DND-41 (cell line): ENCODE measurements around the gene PCNX1.

Experiments
- ATAC-seq: fragments of 200-7000 bp; cut with Tn5 transposase; 3 replicates; pipeline ENCODE4 v1.9.1; 2021; ENCODE audit warnings: low read depth; ENCODE audit not compliant: insufficient read depth
- DNase-seq: peaks from one replicate; pipeline ENCODE4 v3.0.0-alpha.2; 2020
- H2AFZ ChIP-seq: 2 replicates; pipeline ENCODE4 v1.6.0; 2012; ENCODE audit warnings: low read depth, low read length
- H3K27ac ChIP-seq: 2 replicates; pipeline ENCODE4 v1.5.1; 2012; ENCODE audit warnings: low read length, inconsistent platforms
- H3K27me3 ChIP-seq: fragments of 200-600 bp; sonication (generic); 2 replicates; pipeline ENCODE4 v1.6.0; 2012; ENCODE audit warnings: low read length, mild to moderate bottlenecking, inconsistent platforms; ENCODE audit not compliant: insufficient read depth, poor library complexity
- H3K36me3 ChIP-seq: 2 replicates; pipeline ENCODE4 v1.5.1; 2012; ENCODE audit warnings: low read length, inconsistent platforms; ENCODE audit not compliant: insufficient read depth
- H3K4me1 ChIP-seq: 2 replicates; pipeline ENCODE4 v1.5.1; 2012; ENCODE audit warnings: mild to moderate bottlenecking, low read length; ENCODE audit not compliant: insufficient read depth
- H3K4me2 ChIP-seq: 2 replicates; pipeline ENCODE4 v1.6.0; 2012; ENCODE audit warnings: mild to moderate bottlenecking, moderate library complexity, low read length, inconsistent platforms; ENCODE audit not compliant: insufficient read depth
- H3K4me3 ChIP-seq, 2 experiments: fragments of 200-600 bp in 1 of 2; shearing (Covaris generic) in 1 of 2; 2 replicates each; pipeline ENCODE4 v1.5.1; 2012 to 2016; ENCODE audit warnings: inconsistent platforms in 2 of 2, low read length in 2 of 2, mild to moderate bottlenecking in 2 of 2, low read depth in 1 of 2, moderate library complexity in 1 of 2
- H3K79me2 ChIP-seq: 2 replicates; pipeline ENCODE4 v1.6.0; 2012; ENCODE audit warnings: low read length, inconsistent platforms; ENCODE audit not compliant: insufficient read depth
- H3K9ac ChIP-seq: 2 replicates; pipeline ENCODE4 v1.6.0; 2012; ENCODE audit warnings: low read depth, mild to moderate bottlenecking, inconsistent platforms, low read length, moderate library complexity
- H3K9me3 ChIP-seq: 2 replicates; pipeline ENCODE4 v1.5.1; 2012; ENCODE audit warnings: low read length, moderate library complexity, mild to moderate bottlenecking, inconsistent platforms; ENCODE audit not compliant: insufficient read depth, severe bottlenecking
- H4K20me1 ChIP-seq: 2 replicates; pipeline ENCODE4 v1.6.0; 2012; ENCODE audit warnings: low read length; ENCODE audit not compliant: insufficient read depth
- EZH2 ChIP-seq: IDR thresholded peaks from 3 replicates; pipeline ENCODE4 v1.6.1; 2012; ENCODE audit warnings: borderline replicate concordance, low read depth, mild to moderate bottlenecking, moderate library complexity, low read length, inconsistent platforms; ENCODE audit not compliant: severe bottlenecking
- TF ChIP-seq, protein P1 (sequence below): IDR thresholded peaks from 2 replicates; pipeline ENCODE4 v1.5.1; 2012; ENCODE audit warnings: borderline replicate concordance, low read length, moderate library complexity, mild to moderate bottlenecking; ENCODE audit not compliant: poor library complexity, severe bottlenecking; ENCODE audit errors: extremely low read depth

PCNX1 gene

DNA sequence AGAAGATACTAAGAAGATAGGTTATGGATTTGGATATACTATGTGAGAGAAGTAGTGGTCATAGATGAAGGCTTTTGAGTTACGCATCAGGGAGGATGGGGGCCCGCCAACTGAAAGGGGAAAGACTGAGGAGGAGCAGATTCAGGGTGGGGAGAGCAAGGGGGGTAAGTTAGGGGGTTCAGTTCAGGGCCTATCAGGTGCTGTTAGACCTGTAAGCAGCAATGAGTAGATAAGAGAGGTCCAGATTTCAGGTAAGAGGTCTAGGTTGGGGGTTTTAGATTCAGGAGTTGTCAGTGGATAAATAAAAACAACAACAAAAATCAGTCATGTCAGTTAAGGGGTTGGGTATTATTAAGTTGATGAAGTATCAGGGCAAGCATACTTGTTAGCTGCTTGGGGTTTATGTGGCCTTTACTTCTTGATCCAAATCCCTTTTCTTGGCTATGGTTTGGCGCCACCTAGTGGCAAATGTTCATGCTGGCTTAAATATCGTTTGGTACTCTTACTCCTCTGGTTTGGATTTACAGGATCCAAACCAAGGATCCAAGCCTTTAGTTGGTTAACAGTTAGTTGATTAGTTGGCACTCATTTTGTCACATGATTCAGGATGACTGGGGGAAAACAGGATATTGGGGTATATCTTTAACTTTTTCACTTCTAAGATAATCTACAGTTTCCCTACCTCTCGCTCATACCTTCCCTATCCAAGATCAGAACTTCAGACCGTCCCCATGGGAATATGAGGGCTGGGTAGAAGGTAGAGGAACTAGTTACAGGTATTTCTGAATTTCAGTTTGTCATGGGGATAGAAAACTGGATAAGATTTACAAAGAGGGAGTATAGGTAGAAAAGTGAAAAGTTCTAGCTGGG lies 65.1 kb downstream of the PCNX1 start:
- Histone ChIP-seq H3K4me1 (no peaks in the 10 kb centered on the region), H3K4me2 (no peak overlapping the region), H3K4me3 (no peak overlapping the region), H3K36me3 (peaks cover 59% of the 10 kb centered on the region), H2AFZ (no peak overlapping the region), H3K79me2 (peaks cover 12% of the 10 kb centered on the region; the same call in 1 of the 2 replicates), H3K27ac (0 out of 2 replicates have a peak overlapping the region, but pooled peaks have one; percentile 1), H3K9ac (no peak overlapping the region), H3K9me3 (no peaks in the 10 kb centered on the region), H3K27me3 (no peaks in the 10 kb centered on the region), H4K20me1 (no peaks in the 10 kb centered on the region)
- TF ChIP-seq EZH2 = no peak
- TF ChIP-seq, protein P1, sequence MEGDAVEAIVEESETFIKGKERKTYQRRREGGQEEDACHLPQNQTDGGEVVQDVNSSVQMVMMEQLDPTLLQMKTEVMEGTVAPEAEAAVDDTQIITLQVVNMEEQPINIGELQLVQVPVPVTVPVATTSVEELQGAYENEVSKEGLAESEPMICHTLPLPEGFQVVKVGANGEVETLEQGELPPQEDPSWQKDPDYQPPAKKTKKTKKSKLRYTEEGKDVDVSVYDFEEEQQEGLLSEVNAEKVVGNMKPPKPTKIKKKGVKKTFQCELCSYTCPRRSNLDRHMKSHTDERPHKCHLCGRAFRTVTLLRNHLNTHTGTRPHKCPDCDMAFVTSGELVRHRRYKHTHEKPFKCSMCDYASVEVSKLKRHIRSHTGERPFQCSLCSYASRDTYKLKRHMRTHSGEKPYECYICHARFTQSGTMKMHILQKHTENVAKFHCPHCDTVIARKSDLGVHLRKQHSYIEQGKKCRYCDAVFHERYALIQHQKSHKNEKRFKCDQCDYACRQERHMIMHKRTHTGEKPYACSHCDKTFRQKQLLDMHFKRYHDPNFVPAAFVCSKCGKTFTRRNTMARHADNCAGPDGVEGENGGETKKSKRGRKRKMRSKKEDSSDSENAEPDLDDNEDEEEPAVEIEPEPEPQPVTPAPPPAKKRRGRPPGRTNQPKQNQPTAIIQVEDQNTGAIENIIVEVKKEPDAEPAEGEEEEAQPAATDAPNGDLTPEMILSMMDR = peak; percentile 95
- peak; percentile 93 for ATAC-seq
- peak; percentile 83 for DNase-seq

- peaks cover 12% of the 10 kb centered on the region for H3K4me1 ChIP-seq
- H2AFZ ChIP-seq = no peak overlapping the region
- H3K79me2 ChIP-seq = peaks cover 20% of the 10 kb centered on the region; the same call in 1 of the 2 replicates
- H3K27me3 ChIP-seq = no peaks in the 10 kb centered on the region
- TF ChIP-seq, protein P1 = no peak
- TF ChIP-seq EZH2 = no peak
- no peak for DNase-seq
- no peaks in the 10 kb centered on the region for H3K9me3 ChIP-seq
- H3K36me3 ChIP-seq = peaks cover 39% of the 10 kb centered on the region
- H3K4me3 ChIP-seq = no peak overlapping the region
- no peaks in the 10 kb centered on the region for H4K20me1 ChIP-seq
- ATAC-seq = no peak
- H3K9ac ChIP-seq = no peak overlapping the region
- no peak overlapping the region for H3K4me2 ChIP-seq
- H3K27ac ChIP-seq = no peak overlapping the region
These were observed 69.3 kb downstream of the PCNX1 start for GRCh38 chr14:70976591-70976990.

- peak; percentile 81 for ATAC-seq
- Histone ChIP-seq H3K9ac (peak overlapping the region; percentile 37), H3K4me3 (no peak overlapping the region), H3K79me2 (peaks cover 16% of the 10 kb centered on the region), H3K27ac (peak overlapping the region; percentile 74), H3K36me3 (peaks cover 21% of the 10 kb centered on the region), H4K20me1 (no peaks in the 10 kb centered on the region), H3K27me3 (no peaks in the 10 kb centered on the region), H2AFZ (no peak overlapping the region), H3K9me3 (no peaks in the 10 kb centered on the region), H3K4me2 (peak overlapping the region; percentile 46), H3K4me1 (peaks cover 23% of the 10 kb centered on the region)
- TF ChIP-seq, protein P1 = no peak
- no peak for TF ChIP-seq EZH2
- DNase-seq = no peak
These were observed 74.0 kb downstream of the PCNX1 start for GRCh38 chr14:70981000-70981952.
